GM12872 (cell line): Measurements from ENCODE around the gene NAA10.

ENCODE experiments used
- CTCF ChIP-seq: IDR thresholded peaks from 3 replicates; pipeline ENCODE4 v1.5.1; 2011; ENCODE audit warnings: low read depth, mild to moderate bottlenecking, low read length, moderate library complexity; ENCODE audit not compliant: insufficient read depth

The NAA10 gene

DNA sequence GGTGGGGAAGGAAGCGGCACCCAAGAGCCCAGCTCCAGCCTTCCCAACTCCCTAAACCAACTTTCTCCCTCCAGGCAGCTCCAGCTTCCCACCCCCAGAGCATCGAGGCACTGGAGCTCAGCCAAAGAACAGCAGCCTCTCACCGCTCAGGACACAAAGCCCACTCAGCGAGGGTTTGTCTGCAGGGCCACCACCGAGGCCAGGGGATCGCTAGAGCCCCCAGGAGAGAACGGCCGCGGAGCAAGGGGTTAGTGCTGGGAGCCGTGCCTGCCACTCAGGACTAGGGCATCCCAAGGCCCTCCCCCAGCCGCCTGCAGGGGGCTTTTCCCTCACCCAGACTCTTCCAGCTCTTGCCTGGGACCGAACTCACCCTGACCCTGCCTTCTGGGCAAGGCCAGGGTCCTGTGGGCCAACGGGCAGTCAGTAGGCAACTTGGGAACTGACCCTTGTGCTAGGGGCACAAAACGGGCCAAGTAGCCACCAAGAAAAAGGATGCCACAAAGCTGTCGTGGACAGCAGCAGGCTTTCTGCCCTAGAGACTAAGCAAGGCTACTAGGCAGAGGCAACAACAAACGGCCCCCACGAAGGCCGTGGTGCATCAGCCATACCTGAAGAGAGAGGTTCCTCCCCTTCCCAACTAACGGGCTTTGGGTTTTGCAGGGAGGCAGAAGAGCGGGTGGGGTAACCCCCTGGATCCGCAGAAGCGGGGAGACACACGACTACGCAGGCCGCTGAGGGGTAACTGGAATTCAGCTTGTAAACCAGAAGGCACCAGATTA lies 34.5 kb upstream of the NAA10 start:
- 0 out of 3 replicates have a peak, but pooled peaks have one; percentile 3 for TF ChIP-seq CTCF

DNA sequence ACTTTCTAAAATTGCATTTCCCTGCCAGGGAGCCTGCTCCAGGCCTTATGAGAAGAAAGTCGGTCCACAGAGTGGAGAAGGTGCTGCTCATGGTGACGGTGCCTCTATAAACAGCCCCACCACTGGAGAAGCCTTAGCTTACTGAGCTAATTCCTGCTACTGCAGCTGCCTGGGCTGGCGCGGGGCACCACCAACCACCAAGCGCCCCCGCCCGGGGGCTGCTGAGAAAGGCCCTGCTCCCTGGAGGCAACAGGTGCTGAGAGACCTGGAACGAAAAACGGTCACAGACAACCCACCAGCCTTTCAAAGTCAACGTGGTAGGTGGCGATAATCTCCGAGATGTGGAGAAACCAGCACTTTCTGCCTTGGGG lies 33.9 kb upstream of the NAA10 start:
- peak; percentile 51; the same call in 1 of the 3 replicates for TF ChIP-seq CTCF

GRCh38 chrX:153968255-153968654 lies 33.4 kb upstream of the NAA10 start:
- TF ChIP-seq CTCF = no peak

DNA sequence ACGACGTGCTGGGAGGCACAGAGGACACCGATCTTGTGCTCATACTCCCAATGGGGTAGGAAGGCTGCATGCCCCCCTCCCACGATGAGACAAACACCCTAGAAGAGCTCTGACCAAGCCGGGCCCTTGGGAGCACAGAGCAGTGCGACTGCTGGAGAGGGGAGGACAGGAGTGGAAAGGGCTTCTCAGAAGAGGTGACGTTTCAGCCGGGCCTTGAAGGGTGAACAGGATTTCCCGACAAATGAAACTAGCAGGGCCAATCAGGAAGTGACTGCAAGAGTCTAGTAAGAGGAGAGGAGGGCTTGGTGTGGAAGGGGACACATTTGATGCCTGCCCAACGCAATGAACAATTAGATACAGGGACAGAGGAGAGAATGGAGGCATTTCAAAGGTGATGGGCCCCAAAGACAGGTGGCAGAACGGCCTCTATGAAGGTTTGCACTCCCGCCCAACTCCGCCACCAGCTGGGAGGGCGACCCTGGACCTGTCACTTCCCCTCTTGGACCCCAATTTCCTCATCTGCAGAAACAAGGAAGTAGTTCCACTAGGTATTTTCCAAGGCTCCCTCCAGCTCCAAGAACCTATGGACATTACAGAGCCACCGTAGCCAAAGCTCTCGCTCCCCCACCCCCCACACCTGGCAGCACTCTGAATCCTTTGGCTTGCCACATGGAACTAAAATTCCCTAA lies 32.8 kb upstream of the NAA10 start:
- no peak for TF ChIP-seq CTCF

DNA sequence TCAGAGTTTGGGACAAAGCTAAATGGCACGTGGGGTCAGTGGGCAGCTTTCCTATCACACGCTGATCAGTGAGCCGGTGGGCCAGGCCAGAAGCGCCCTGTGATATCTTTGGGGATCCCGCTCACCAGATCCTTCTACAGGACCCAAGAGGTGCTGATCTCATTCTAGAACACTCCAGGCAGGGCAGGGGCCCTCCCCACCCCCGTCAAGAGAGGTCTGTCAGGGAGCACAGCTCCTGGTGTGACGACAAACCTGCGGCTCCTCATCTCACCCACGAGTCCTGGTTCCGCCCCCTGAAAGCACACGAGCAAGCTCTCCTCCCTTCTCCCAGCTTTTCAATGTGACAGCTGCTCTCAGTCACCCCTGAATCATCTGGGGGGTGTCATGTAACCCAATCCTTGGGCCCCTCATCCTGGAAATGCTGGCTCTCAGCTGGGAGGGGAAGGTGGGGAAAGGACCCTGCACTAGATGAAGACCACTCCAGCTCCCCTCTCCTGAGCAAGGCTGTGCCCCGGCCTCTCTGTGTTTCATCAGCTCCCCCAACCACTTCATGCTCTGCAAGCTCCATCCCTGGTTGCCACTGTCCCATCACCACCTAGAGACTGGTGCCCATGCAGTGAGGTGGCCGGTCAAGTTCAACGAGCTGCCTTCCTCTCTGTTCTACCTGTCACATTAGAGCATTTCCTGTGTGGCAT lies 32.2 kb upstream of the NAA10 start:
- no peak for TF ChIP-seq CTCF

DNA sequence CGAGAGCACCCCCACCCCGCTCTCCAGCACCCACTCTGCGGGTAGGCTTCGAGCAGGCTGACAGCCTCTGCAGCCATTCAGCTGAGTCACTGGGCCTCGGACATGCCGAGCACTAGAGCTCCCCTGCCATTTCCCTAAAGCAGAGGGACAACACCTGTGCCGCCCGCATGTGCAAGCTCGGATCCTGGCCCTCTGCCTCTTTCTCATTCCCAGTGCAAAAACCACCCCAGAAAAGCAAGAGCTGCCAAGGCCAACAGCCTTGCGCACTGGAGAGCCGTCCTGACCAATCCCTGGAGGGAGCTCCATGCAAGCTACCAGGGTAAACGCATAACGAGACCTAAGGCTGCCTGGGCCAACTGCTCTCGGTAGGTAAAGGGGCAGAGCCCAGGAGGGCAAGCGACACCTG lies 31.4 kb upstream of the NAA10 start:
- no peak for TF ChIP-seq CTCF

- TF ChIP-seq CTCF = no peak
These were observed 30.6 kb upstream of the NAA10 start for GRCh38 chrX:153965406-153965805.
